Measurements from ENCODE around the gene MELTF.

Gene MELTF

DNA sequence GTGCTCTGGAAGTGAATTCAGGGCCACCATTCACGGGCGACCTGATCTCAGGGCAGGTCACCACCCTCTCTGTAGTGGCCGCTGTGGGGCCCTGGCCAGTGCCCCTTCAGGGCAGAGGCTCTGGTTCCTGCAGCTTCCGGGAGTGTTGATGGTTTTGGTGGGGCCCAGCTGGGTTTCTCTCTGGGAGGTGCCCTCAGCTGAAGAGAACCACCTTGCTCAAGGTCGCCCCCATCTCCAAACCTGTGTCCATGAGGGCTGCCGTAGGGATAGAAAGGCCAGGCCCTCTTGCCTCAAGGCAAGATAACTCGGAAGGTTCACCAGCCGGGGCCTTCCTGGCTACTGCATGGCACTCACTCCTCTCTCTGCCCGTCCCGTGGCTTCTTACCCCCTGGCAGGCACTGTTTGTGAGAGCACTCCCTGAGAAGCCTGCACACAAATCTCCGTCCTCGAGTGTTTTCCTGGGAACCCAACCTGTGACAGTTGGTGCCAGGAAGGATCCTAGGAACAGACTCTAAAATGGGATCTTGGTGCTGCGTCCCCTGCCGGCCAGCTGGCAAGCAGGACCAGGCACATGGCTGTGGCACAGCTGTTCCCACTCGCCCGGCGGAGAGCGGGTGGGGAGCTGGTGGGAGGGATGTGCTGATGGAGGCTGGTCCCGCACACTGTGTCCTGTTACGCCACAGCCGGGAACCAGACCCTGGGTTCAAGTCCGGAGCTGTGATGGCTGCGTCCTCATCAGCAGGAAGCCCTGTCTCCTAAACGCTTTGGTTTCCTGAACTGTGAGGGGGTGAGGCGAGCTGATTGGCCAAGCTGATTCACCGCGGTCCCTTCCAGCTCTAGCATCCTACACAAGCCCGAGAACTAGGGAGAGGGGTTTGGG is 37.8 kb downstream of the MELTF start:
- DNase-seq: no peak

DNA sequence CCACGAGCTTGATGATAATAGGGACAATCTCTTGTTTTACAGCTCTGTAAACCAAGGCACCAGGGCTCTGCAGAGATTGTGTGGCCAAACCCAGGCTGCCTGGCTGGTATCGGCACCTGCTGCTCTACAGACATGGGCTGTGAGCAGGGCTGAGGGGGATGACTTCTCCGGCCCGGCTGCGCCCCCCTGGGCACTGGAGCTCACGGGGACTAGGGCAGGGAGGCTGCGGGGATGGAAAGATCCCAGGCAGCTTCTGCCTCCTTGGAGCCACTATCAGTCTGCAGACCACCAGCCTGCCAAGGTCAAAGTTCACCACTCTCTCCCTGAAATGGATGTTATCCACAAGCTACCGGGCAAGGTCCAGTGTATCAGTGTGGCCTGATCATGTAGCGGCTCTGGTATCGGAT is 39.0 kb downstream of the MELTF start:
- no peak for DNase-seq

DNA sequence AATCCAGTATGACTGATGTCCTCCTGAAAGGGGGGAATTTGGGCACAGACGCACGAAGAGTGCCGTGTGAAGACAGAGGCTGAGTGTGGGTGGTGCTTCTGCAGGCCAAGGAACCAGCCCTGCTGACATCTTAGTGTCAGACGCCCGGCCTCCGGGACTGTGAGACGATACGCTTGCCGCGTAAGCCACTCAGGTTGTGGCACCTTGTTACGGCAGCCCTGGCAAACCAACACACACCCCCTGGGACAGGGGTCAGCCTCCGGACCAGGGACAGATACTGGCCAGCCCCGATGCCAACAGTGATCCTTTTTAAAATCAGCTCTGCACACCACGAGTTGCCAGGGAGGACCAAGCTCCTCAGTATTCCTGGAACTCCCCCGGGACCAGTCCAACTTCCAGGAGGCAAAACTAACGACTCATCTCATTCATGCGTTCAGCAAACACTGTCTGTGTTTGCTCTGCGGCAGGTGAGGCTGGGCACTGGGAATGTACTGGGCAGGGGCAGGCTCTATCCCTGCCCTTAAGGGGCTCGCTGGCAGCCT is 39.8 kb downstream of the MELTF start:
- DNase-seq: no peak

DNA sequence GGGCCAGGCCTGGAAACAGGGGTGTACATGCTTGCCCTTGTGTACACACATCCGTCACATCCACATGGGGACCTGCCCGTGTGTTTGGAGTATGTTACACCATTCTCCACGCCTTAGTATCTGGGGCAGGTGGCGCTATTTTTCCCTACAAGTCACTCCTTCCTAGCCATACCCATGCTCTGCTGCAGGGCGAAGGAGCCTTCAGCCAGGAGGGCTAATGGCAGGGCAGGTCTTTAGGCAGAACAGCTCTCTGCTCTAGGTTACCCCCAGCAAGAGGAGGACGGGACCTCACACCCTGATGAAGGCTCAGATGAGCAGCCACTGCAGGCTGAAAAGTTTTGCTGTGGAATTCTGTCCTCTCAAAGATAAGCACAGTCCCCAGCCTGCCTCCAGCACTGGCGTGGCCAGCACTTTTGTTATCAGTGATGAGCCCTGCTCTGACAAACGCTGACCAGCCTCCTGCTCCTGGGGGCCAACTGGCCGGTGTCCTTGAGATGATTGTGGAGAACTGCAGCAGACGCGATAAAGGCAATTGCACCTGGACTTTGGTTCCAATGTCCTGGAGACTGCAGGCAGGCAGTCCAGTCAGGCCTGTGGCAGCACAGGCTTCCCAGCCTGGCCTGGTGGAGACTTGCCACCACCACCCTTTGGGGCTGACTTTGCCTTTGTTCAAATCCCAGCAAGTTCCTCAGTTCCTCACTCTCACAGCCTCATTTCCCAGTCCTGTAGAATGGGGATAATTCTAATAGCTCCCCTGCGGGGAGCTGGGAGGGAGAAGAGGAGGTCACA is 41.2 kb downstream of the MELTF start:
- no peak for DNase-seq

DNA sequence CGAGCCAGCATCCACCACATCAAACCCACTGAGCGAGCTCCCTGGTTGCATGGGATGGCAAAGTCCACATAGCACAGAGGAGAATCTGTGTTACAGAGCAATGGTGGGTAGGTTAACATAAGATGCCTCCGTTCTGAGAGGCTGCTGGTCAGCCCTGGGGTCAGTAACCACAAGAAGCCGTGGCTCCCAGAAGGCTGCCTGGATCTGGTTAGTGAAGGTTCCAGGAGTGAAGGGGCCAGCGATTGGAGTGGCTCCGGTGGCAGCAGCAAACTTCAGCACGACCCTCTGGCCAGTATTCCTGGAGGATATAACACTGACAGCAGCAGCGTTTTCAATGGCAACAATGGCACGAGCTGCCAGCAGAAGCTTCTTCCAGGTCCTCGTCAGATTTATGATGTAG is 42.6 kb downstream of the MELTF start:
- DNase-seq: no peak

DNA sequence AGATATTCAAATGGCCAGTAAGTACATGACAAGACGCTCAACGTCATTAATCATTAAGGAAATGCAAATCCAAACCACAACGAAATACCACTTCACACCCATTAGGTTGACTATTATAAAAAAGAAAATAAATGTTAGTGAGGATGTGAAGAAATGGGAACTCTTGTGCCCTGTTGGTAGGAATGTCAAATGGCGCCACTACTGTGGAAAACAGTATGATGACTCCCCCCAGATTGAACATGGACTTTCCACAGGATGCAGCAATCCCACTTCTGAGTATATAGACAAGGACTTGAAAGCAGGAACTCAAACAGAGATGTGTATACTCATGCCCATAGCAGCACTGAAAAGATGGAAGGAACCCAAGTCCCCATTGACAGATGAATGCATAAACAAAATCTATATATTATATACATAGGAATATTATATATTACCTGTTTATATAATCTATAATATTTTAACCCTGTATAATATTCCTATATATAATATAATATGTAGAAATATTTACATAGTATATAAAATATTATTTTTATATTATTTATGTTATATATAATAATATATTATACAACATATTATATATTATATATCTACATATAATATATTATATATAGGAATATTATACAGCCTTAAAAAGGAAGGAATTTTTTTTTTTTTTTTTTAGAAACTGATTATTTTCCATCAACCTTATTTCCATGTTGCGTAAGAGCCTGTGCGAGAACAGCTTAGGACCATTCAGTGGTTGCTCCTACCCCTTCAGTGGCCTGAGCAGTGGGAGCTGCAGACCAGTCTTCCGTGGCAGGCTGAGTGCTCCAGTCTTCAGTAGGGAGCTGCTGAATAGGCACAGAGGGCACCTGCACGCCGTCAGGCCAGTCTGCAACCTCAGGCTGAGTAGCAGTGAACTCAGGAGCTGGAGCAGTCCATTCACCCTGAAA is 43.4 kb downstream of the MELTF start:
- no peak for DNase-seq

DNA sequence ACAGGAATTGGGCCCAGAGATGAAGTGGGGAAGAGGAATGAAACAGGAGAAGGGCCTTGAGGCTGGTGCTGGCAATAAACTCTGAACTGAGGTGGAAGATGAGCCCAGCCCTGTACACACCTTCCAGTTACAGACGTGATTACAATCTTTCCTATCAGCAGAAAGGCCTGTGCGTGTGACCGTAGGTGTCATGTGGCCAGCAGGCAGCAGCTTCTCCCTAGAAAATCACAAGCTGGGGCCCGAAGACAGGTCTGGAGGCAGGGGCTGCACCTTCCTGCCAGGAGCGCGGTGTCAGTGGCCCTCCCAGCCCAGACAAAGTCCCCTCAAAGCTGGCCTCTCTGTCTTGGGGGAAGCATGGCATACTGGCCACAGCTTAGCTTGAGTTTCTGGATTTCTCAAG is 44.3 kb downstream of the MELTF start:
- DNase-seq: no peak

DNA sequence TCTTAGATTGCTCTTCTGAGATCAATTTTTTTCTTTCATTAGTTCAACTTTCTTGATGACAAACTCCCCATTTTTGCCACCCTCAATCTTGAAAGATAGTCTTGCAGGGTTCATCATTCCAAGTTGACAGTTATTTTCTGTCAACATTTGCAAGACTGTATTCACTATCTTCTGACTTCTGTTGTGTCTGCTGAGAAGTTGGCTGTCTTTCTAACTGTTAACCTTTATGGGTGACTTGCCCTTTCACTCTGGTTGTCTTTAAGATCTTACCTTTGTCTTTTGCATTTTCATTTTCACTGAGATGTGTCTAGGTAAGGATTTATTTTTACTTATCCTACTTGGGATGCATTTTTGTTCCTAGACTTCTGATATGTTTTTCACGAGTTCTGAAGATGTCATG is 46.4 kb downstream of the MELTF start:
- DNase-seq: no peak

DNA sequence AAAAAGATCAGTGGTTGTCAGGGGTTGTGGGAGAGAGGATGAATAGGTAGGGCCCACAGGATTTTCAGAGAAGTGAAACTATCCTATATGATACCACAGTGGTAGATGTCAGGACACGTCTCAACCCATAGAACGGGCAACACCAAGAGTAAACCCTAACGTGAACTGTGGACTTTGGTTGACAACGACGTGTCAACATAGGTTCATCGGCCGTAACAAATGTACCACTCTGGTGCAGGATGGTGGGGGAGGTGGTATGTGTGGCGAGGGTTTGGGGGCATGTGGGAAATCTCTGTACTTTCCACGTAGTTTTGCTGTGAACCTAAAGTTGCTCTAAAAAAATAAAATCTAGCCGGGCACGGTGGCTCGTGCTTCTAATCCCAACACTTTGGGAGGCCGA is 48.0 kb downstream of the MELTF start:
- no peak for DNase-seq

DNA sequence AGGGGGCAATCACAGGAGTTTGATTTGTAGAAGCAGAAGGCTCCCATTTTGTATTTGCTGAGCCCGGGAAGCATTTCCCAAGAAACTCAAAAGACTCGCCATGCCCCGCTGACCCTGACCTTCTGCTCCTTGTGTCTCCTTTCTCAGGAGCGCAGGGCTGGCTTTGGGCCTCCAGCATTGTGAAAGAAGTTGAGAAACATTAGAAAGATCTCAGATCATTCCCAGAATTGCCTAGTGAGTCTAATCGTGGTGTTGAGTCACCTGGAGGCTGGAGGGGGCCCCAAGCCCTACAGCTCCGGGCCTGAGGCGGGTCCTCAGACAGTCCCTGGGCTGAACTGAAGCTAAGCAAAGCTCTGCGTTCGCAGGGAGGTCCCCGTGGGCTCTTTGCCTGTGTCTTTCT is 50.1 kb downstream of the MELTF start:
- peak; percentile 38 for DNase-seq

DNA sequence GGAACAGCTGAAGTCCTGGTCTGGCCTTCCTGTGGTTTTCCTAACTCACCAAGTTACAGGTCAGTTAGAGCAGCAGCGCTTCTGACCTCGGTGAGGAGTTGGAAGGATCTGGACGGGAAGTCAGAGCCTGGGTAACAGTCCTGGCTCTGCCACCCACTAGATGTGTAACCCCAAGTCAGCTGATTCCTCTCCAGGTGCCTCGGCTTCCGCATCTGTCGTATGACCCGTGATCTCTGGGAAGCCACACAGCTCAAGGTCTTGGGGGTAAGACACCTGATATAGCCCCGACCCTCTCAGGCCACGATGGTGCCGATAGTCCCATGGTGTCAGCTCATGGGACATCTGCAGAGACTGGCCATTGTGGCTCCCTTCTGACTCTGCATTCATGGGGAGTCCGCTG is 52.7 kb downstream of the MELTF start:
- DNase-seq: no peak

DNA sequence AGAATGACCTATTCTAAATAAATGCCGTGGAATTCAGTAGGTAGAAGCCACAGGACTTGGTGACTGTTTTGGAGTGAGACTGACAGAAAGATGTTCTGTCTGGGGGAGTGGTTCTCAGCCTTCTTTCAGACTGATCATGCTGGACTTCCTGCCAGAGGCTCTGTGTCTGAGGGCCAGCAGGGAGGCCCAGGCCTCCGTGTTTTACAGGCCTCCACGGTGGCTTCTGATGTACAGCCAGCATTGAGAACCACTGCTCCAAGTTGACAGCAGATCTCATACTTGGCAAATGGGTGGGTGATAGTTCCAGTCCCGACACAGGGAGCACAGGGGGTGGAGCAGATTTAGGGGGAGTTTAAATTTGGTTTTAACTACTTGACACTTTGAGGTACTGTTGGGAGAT is 54.3 kb downstream of the MELTF start:
- no peak for DNase-seq

DNA sequence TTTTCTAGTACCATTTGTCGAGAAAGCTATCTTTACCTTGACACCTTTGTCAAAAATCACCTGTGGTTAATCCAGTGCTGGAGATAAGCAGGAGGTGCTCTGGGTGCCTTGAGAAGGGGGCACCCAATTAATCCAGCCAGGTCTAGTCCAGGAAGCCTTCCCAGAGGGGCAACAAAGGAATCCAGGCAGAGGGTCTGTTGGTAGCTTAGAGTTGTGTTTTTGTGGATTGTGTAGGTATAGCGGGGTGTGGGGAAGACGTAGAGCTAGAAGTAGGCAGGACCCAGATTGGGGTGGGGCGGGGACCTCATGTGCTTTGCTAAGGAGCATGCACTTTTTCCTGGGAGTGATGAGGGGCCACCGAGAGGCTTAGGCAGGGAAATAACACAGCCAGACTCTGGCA is 55.0 kb downstream of the MELTF start:
- no peak for DNase-seq

DNA sequence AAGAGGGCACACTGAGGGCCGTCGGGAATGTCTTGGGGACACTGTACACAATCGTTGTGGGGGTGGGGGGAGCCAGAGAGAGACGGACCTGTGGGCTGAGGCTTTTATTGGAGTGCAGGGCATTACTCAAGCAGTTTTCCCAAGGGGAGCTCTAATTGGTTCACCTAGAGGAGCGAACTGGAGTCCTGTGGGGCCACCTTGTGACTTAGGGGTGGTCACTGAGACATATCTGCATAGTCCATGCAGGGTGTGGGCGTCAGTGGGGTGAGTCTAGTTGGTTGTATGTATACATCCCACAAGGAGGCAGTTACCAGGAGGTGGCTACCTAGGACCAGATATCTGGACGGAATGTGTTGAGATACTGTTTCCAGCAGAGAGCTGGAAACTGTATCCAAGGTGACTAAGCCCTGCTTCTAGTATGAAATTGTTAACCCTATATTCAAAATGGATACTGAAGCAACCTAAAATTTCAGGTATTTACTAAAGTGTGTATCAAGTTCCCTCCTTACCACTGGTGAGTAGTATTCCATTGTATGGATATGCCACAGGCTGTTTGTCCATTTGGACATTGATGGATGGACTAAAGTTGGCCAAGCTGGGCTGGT is 58.4 kb downstream of the MELTF start:
- DNase-seq: no peak

DNA sequence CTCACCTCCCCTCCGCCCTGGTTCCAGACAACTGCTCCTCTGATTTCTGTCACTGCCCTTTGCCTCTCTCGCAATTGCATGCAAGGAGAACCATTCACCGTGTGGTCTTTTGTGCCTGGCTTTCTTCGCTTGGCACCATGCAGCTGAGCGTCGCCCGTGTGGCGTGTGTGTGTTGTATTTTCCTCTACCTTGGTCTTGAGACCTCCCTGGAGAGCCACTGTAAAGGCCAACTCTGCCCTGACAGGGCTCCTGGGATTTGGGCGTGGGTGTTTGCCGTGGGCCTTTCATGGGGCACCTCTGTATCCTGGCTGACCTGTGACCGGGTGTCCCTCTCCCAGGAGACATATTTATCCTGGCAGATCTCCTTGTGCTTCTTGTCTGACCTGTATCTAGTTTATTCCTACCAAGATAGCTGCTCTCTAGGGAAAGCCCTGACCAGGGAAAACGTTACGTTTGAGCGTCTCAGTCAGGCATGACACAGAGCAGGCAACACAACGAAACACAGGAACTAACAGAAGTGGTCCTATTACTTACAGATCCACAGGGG is 59.0 kb downstream of the MELTF start:
- no peak for DNase-seq

DNA sequence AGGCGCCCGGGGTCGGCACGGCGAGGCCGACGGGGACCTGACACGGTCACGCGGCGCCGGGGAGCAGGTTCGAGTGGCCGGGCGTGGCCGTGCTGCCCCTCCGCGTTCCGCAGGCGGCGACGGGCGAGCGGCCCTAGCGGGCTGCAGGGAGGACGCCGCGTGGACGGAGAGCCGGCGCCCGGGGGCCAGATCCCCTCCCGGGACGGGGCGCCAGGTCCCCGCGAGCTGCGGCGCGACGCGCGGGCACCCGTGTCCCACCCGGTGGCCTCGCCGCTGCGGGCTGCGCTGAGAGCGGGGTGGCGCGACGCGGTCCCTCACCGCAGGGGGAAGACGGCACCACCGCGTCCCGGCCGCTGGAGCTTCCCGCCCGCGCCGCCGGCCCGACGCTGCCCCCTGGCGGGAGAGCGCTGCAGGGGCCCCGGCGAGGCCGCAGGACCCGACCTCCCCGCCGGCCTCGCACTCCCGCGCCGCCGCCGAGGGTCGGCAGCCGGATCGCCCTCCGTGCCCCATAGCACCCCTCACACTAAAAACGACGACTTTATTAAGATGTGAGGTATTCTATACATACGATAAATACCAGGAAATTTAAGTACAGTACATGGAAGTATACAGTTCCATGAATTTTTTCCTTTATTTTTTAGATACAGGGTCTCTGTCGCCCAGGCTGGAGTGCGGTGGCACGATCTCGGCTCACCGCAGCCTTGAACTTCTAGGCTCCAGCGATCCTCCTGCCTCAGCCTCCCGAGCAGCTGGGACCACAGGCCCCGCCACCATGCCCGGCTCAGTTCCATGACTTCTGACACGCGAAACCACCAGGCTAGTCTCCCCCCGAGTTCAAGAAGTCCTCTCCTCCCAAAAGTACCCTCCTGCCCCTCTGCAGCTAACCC is 59.7 kb downstream of the MELTF start:
- DNase-seq: peak; percentile 46

DNA sequence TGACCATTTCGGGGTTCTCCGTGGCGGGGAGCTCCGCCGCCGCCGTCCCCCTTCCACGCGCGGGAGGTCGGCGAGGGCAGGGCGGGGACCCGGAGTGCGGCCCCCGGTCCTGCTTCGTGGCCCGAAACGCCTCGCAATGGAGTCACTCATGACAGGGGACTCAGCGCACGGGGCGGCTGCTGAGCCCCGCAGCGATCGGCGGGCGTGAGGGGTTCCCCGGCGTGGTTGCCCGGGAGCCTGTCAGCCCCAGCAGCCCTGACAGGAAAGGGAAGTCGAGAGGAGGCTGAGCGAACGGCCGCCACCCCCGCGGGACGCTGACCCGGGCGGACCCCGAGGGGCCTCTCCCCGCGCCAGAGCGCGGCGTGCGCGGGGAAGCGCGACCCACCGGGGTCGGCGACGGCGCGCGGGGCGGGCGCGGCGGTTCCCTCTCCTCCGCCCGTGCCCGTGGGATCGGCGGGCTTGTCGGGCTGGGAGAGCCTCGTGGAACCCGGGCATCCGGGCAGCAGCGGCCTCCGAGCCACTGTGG is 60.4 kb downstream of the MELTF start:
- no peak for DNase-seq

DNA sequence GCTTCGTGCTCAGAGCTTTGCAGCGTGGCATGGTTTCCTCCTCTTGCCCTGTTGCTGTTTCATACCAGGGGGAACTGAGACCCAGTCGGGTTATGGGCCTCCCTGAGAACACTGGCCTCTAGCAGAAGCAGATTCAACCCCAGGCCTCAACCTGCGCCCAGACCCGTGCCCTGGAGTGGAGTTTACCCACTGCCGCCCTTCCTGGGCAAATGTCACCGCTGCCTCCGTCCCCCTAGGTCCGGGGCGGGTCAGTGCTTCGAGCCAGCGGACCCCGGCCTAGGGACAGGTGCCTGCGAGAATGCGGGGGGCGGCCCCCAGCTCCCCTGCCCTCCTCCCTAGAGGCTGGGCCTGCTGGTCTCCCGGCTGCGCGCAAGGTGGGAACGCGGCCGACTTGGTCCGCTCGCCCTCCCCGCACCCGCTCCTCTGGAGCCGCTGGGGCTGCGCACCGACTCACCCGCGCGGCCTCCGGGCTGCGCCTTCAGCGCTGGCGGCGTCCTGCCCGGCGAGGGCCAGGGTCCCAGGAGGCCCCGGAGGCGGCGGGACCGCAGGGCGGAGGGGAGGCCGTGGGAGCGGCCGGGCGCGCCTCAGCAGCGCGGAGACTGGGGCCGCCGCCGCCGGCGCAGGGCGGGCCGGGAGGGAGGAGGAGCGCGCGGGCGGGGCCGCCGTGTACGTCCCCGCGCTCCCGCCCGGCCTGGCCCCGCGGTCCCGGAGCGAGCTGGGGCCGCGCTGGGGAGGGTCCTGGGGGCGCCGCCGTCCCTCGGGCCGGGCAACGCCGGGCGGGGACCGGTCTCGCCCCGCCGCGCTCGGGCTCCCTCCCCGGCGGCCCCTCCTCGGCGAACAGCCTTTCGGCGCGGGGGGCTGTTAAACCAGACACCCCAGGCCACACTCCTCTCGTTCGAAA is 61.1 kb downstream of the MELTF start, which contains the start of gene PIGZ:
TSS of gene PIGZ (minus strand) at position 601 of the 901 bp plus-strand sequence. CDS start 16,802 bp downstream, outside the sequence.
- DNase-seq: peak; percentile 23
